Karpas-422 (cell line): Measurements from ENCODE around the gene SH3PXD2B. TPM values are rescaled to one million over a fixed set of nuclear protein-coding genes. Genes with fewer than 3 reads are reported as not detected.
A peak's percentile ranks its signal among the peaks of the same experiment; 100 is the strongest.

Experiments used
- DNase-seq: peaks from one replicate; pipeline ENCODE4 v3.0.0-alpha.2; 2015
- H2AFZ ChIP-seq: fragments of 200-600 bp; sonication (generic); 2 replicates; pipeline ENCODE4 v1.6.1; 2014; ENCODE audit warnings: antibody characterized with exemption, low read length, mixed read lengths
- H3K27ac ChIP-seq: fragments of 200-600 bp; sonication (generic); 2 replicates; pipeline ENCODE4 v1.5.1; 2014; ENCODE audit warnings: mild to moderate bottlenecking, low read length, moderate library complexity
- H3K27me3 ChIP-seq: fragments of 200-600 bp; sonication (generic); 2 replicates; pipeline ENCODE4 v1.6.1; 2014; ENCODE audit warnings: low read length, mixed read lengths
- H3K36me3 ChIP-seq: fragments of 200-600 bp; sonication (generic); 2 replicates; pipeline ENCODE4 v1.6.1; 2014; ENCODE audit warnings: low read length, mixed read lengths; ENCODE audit not compliant: insufficient read depth
- H3K4me1 ChIP-seq: fragments of 200-600 bp; sonication (generic); 2 replicates; pipeline ENCODE4 v1.6.1; 2014; ENCODE audit warnings: mild to moderate bottlenecking, low read length, mixed read lengths
- H3K4me2 ChIP-seq: fragments of 200-600 bp; sonication (generic); 2 replicates; pipeline ENCODE4 v1.6.1; 2014; ENCODE audit warnings: low read length, low read depth, mild to moderate bottlenecking; ENCODE audit not compliant: poor library complexity, severe bottlenecking
- H3K4me3 ChIP-seq: fragments of 200-600 bp; sonication (generic); 2 replicates; pipeline ENCODE4 v1.5.1; 2014; ENCODE audit warnings: mild to moderate bottlenecking, antibody characterized with exemption, low read length, mixed read lengths
- H3K79me2 ChIP-seq: fragments of 200-600 bp; sonication (generic); 2 replicates; pipeline ENCODE4 v1.6.1; 2014; ENCODE audit warnings: mild to moderate bottlenecking, low read length, mixed read lengths
- H3K9ac ChIP-seq: fragments of 200-600 bp; sonication (generic); 2 replicates; pipeline ENCODE4 v1.6.0; 2014; ENCODE audit warnings: low read length
- H3K9me2 ChIP-seq: fragments of 200-600 bp; sonication (generic), shearing (Covaris generic); replicated peaks from 2 replicates; pipeline ENCODE4 v1.6.0; 2014; ENCODE audit warnings: mild to moderate bottlenecking, low read length, moderate library complexity; ENCODE audit not compliant: insufficient read depth
- H3K9me3 ChIP-seq: fragments of 300-700, 200-600 bp; sonication (generic); 2 replicates; pipeline ENCODE4 v1.6.1; 2014; ENCODE audit warnings: low read length, mixed read lengths
- H4K20me1 ChIP-seq: fragments of 200-600 bp; sonication (generic); 2 replicates; pipeline ENCODE4 v1.6.1; 2014; ENCODE audit warnings: mild to moderate bottlenecking, antibody characterized with exemption, low read length, low read depth; ENCODE audit not compliant: insufficient read depth
- total RNA-seq: library from RNA; depleted of rRNA; stranded (reverse); fragments of >200 nt; shearing (Covaris generic); gene quantifications from 2 replicates; pipeline ENCODE4 v1.2.3, GENCODE V29; 2014; ENCODE audit warnings: low replicate concordance

Gene SH3PXD2B
- total RNA-seq, 1 experiment from 2014 or later: 0.15 TPM

GRCh38 chr5:172455087-172455381, 709 bp upstream of the SH3PXD2B start:
- no peak overlapping the region for H3K9ac ChIP-seq
- no peak overlapping the region for H3K4me3 ChIP-seq

DNA sequence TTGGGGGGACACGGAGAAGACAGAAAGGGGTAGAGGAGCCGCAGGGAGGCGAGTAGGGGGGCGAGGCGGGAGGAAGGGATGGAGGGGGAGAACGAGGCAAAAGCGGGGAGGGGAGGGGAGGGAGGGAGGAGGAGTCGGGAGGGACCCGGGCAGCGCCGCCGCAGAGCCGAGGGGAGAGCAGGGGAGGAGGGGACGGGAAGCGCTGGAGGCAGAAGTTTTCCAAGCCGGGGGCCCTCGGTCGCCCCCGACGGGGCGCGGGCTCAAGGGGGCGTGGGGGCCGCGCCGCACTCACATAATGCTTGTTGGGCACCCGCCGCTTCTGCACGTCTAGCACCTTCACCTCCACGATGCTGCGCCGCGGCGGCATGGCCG, 353 bp downstream of the SH3PXD2B start:
- no peaks in the 10 kb centered on the region for H3K4me1 ChIP-seq
- no peaks in the 10 kb centered on the region for H3K79me2 ChIP-seq
- no peak overlapping the region for H3K4me2 ChIP-seq
- H3K27ac ChIP-seq: no peak overlapping the region
- H3K36me3 ChIP-seq: no peaks in the 10 kb centered on the region
- H2AFZ ChIP-seq: no peak overlapping the region
- no peaks in the 10 kb centered on the region for H3K9me2 ChIP-seq
- DNase-seq: no peak
- H4K20me1 ChIP-seq: no peaks in the 10 kb centered on the region
- H3K9ac ChIP-seq: 0 out of 2 replicates have a peak overlapping the region, but pooled peaks have one; percentile 17
- no peaks in the 10 kb centered on the region for H3K27me3 ChIP-seq
- no peak overlapping the region for H3K4me3 ChIP-seq
- no peaks in the 10 kb centered on the region for H3K9me3 ChIP-seq

More at GRCh38 chr5:172455087-172455381, 709 bp upstream of the SH3PXD2B start:
- H3K4me2 ChIP-seq: no peak overlapping the region
- no peak for DNase-seq
- H3K27ac ChIP-seq: no peak overlapping the region
- no peak overlapping the region for H2AFZ ChIP-seq
- H4K20me1 ChIP-seq: no peaks in the 10 kb centered on the region
- H3K9me3 ChIP-seq: no peaks in the 10 kb centered on the region
- no peaks in the 10 kb centered on the region for H3K36me3 ChIP-seq
- H3K9me2 ChIP-seq: no peaks in the 10 kb centered on the region
- no peaks in the 10 kb centered on the region for H3K79me2 ChIP-seq
- no peaks in the 10 kb centered on the region for H3K4me1 ChIP-seq
- no peaks in the 10 kb centered on the region for H3K27me3 ChIP-seq

- H2AFZ ChIP-seq: no peak overlapping the region
- no peaks in the 10 kb centered on the region for H3K27me3 ChIP-seq
- H3K9me2 ChIP-seq: no peaks in the 10 kb centered on the region
- H3K4me2 ChIP-seq: no peak overlapping the region
- no peaks in the 10 kb centered on the region for H3K79me2 ChIP-seq
- no peak overlapping the region for H3K4me3 ChIP-seq
- DNase-seq: no peak
- no peaks in the 10 kb centered on the region for H3K9me3 ChIP-seq
- H3K4me1 ChIP-seq: no peaks in the 10 kb centered on the region
- H3K36me3 ChIP-seq: no peaks in the 10 kb centered on the region
- H3K27ac ChIP-seq: no peak overlapping the region
- H4K20me1 ChIP-seq: no peaks in the 10 kb centered on the region
- no peak overlapping the region for H3K9ac ChIP-seq
Measured at GRCh38 chr5:172453206-172453985, 929 bp downstream of the SH3PXD2B start.

- no peaks in the 10 kb centered on the region for H3K27me3 ChIP-seq
- no peak overlapping the region for H3K4me2 ChIP-seq
- H3K9me2 ChIP-seq: no peaks in the 10 kb centered on the region
- no peaks in the 10 kb centered on the region for H4K20me1 ChIP-seq
- no peak overlapping the region for H3K9ac ChIP-seq
- no peaks in the 10 kb centered on the region for H3K4me1 ChIP-seq
- DNase-seq: no peak
- no peak overlapping the region for H2AFZ ChIP-seq
- no peaks in the 10 kb centered on the region for H3K79me2 ChIP-seq
- no peaks in the 10 kb centered on the region for H3K36me3 ChIP-seq
- H3K9me3 ChIP-seq: no peaks in the 10 kb centered on the region
- H3K27ac ChIP-seq: no peak overlapping the region
- no peak overlapping the region for H3K4me3 ChIP-seq
Measured at GRCh38 chr5:172452398-172453205, 1.7 kb downstream of the SH3PXD2B start.

DNA sequence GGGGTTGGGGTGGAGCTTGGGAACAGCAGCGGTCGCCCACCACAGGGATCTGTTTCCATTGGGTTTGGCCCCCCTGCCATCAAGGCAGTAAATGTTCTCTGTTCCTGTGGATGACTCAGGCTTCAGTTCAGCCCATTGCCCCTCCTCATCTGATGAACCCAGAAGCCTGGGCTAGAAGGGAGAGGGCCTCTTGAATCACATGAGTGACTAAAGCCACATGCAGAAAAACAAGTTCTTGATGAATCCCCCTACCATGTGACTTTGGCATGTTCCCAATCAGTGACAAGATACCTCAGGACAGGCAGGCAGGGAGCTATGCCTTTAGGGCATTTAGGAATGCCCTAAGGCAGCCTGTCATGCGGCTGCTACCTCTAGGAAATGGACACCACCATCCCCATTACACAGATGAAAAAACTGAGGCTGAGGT, 2.5 kb downstream of the SH3PXD2B start:
- Histone ChIP-seq H3K27me3 (no peaks in the 10 kb centered on the region), H3K4me2 (no peak overlapping the region), H2AFZ (no peak overlapping the region), H3K79me2 (no peaks in the 10 kb centered on the region), H3K27ac (no peak overlapping the region), H4K20me1 (no peaks in the 10 kb centered on the region), H3K9me2 (no peaks in the 10 kb centered on the region), H3K36me3 (no peaks in the 10 kb centered on the region), H3K4me3 (no peak overlapping the region), H3K9me3 (no peaks in the 10 kb centered on the region), H3K9ac (no peak overlapping the region), H3K4me1 (no peaks in the 10 kb centered on the region)
- DNase-seq: no peak

GRCh38 chr5:172450861-172451695, 3.2 kb downstream of the SH3PXD2B start:
- DNase-seq: peak; percentile 73
- Histone ChIP-seq H3K4me1 (no peaks in the 10 kb centered on the region), H3K9me3 (no peaks in the 10 kb centered on the region), H3K4me3 (no peak overlapping the region), H3K27ac (no peak overlapping the region), H3K9ac (no peak overlapping the region), H3K79me2 (no peaks in the 10 kb centered on the region), H3K36me3 (no peaks in the 10 kb centered on the region), H3K4me2 (no peak overlapping the region), H3K27me3 (no peaks in the 10 kb centered on the region), H4K20me1 (no peaks in the 10 kb centered on the region), H3K9me2 (no peaks in the 10 kb centered on the region), H2AFZ (no peak overlapping the region)

DNA sequence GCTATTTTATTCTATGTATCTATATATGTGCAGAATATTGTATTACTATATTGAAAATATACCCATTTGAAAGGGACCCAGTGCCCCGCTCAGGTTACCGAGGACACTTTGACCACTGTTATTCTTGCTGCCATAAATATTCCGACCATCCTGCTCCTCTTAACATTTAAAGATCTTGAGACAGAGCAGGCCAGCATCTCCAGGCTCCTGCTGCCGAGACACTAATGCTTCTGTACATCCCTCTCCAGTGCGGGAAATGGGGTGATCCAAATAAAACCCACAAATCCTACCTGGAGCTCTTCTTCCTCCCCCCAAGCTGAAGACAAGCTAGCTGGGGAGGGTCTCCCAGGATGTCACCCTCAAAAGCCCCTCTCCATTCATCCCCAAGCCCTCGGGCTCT, 3.9 kb downstream of the SH3PXD2B start:
- Histone ChIP-seq H3K9me3 (no peaks in the 10 kb centered on the region), H4K20me1 (no peaks in the 10 kb centered on the region), H2AFZ (no peak overlapping the region), H3K79me2 (no peaks in the 10 kb centered on the region), H3K4me1 (no peaks in the 10 kb centered on the region), H3K4me2 (no peak overlapping the region), H3K36me3 (no peaks in the 10 kb centered on the region), H3K9ac (no peak overlapping the region), H3K27me3 (no peaks in the 10 kb centered on the region), H3K4me3 (no peak overlapping the region), H3K9me2 (no peaks in the 10 kb centered on the region), H3K27ac (no peak overlapping the region)
- DNase-seq: no peak

DNA sequence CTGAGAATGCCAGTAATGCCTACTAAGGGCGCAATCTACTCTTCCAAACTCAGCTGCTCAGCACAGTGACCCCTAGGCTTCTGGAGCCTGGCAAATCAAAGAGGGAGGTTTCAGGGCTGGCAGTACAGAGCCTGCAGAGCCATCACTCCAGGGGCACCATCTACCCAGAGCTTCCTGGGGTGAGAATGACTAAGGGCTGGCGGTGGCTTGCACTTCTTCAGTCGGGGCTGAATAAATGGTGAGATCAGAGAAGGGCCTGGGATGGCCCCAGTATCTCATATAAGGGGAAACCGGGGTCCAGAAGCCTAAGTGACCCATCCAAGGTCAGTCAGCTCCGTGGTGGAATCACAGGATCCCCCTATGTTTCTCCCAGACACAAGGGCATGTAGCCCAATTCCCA, 5.3 kb downstream of the SH3PXD2B start:
- Histone ChIP-seq H3K79me2 (no peaks in the 10 kb centered on the region), H3K4me3 (no peak overlapping the region), H3K36me3 (no peaks in the 10 kb centered on the region), H3K27ac (no peak overlapping the region), H2AFZ (no peak overlapping the region), H3K9ac (no peak overlapping the region), H3K9me3 (no peaks in the 10 kb centered on the region), H3K4me1 (no peaks in the 10 kb centered on the region), H4K20me1 (no peaks in the 10 kb centered on the region), H3K9me2 (no peaks in the 10 kb centered on the region), H3K27me3 (no peaks in the 10 kb centered on the region), H3K4me2 (no peak overlapping the region)
- DNase-seq: no peak
